Stimulated activated CD8-positive, alpha-beta memory T cell treated with anti-CD3 and anti-CD28 coated beads, Interleukin-2, amount 100 ng/mL, for 1 hour (primary cell): ENCODE data around the gene PDCD1.

Experiments used
- DNase-seq, 2 donors: peaks; one replicate each; pipeline ENCODE4 v3.0.0-alpha.2; 2020; ENCODE audit warnings: low read depth in 2 of 2

PDCD1 gene

DNA sequence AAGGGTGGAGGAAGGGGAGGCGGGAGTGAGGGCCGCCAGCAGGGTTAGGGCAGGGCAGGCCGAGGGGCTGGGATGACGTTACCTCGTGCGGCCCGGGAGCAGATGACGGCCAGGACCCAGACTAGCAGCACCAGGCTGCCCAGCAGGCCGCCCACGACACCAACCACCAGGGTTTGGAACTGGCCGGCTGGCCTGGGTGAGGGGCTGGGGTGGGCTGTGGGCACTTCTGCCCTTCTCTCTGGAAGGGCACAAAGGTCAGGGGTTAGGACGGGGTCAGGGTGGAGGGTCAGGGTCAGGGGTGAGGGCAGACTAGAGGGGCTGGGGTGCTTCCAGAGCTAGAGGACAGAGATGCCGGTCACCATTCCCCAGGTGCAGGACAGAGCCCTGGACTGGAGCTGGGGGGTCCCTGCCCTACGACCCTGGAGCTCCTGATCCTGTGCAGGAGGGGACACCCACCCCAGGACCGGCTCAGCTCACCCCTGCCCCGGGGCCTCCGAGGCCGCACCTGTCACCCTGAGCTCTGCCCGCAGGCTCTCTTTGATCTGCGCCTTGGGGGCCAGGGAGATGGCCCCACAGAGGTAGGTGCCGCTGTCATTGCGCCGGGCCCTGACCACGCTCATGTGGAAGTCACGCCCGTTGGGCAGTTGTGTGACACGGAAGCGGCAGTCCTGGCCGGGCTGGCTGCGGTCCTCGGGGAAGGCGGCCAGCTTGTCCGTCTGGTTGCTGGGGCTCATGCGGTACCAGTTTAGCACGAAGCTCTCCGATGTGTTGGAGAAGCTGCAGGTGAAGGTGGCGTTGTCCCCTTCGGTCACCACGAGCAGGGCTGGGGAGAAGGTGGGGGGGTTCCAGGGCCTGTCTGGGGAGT is 6.3 kb downstream of the PDCD1 start:
- DNase-seq, result no peak

DNA sequence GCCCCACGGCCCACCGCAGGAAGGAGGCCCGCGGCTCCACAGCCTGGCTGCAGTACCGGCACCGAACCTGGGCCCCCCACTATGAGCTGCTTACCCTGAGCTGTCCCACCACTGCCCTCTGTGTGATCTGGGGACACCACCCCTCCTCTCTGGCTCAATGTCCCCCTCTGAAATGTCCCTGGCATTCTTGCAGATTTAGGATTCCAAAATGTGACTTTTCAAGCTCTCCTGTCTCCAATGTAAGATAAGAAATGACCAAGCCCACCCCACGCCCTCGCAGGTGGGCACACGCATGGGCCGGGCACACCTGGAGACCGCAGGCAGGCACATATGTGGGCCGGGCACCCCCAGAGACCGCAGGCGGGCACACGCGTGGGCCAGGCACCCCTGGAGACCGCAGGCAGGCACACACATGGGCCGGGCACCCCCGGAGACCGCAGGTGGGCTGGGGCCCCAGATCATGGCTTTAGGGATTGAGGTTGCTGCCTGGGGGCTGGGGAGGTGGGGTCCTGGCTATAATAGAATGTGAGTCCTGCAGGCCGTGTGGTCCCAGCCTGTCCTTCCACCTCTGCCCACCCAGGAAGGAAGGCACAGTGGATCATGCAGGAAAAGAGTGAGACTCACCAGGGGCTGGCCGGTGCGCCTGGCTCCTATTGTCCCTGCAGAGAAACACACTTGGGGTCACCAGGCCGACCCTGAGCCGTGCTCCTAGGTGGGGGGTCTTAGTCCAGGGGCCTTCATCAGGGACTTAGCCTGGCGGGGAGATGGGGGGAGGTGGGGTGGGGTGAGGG is 7.2 kb downstream of the PDCD1 start:
- no peak for DNase-seq

DNA sequence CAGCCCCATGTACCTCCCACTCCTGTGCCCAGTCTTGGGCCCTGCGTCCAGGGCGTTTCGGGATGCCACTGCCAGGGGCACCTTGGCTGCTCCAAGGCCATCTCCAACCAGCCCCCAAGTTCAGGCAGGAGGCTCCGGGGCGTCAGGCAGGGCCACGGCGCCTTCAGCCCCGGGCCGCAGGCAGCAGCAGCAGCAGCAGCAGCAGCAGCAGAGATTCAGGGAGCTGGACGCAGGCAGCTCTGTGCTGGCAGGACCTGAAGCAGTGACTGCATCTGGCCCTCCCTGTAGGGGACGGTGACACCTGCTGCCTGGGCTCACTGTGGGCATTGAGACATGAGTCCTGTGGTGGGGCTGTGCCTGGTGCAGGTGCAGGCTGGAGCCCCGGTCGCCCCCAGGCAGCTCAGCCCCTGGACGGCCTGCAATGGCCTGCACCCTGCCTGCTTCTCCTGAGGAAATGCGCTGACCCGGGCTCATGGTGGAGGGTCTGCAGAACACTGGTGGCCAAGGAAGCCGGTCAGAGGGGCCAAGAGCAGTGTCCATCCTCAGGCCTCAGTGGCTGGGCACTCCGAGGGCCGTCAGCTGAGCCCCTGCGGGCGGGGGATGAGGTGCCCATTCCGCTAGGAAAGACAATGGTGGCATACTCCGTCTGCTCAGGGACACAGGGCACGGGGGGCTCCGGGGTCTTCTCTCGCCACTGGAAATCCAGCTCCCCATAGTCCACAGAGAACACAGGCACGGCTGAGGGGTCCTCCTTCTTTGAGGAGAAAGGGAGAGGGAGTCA is 8.0 kb downstream of the PDCD1 start:
- no peak for DNase-seq

DNA sequence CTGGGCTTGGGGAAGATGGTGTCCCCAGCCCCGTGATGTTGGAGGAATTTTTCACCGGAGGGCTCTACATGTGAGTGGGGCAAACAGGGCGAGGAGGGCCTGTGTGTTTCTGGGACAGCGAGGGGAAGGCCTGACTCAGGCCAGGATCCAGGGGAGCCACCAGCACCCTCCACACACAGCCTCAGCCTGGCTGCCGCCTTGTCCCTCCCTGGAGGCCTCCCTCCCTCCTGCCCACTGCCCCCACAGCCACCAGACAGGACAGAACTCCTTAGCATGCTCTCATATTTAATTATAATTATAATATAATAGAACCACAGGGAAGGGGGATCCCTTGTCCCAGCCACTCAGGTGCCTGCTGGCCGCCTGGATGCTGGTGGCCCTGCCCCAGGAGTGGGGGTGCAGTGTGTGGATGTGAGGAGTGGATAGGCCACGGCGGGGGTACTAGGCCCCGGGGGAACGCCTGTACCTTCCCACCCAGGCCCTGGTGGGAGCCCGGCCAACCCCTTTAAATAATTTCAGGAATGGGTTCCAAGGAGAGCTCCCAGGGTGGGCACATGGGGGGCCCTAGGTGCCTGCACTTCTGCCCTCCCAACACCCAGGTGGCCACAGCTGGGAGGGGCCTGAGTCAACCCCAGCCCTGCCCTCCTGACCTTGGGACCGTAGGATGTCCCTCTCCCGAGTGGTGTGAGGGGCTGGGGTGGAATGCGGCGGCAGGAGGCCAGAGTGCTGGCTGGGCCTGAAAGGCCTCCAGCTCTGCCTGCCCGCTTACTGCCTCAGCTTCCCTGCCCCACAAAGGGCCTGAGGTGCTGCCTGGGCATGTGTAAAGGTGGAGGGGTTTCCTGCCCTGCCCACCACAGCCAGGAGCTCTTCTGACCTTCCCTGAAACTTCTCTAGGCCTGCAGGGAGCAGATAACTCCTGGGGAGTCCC is 8.8 kb downstream of the PDCD1 start:
- DNase-seq, result no peak

DNA sequence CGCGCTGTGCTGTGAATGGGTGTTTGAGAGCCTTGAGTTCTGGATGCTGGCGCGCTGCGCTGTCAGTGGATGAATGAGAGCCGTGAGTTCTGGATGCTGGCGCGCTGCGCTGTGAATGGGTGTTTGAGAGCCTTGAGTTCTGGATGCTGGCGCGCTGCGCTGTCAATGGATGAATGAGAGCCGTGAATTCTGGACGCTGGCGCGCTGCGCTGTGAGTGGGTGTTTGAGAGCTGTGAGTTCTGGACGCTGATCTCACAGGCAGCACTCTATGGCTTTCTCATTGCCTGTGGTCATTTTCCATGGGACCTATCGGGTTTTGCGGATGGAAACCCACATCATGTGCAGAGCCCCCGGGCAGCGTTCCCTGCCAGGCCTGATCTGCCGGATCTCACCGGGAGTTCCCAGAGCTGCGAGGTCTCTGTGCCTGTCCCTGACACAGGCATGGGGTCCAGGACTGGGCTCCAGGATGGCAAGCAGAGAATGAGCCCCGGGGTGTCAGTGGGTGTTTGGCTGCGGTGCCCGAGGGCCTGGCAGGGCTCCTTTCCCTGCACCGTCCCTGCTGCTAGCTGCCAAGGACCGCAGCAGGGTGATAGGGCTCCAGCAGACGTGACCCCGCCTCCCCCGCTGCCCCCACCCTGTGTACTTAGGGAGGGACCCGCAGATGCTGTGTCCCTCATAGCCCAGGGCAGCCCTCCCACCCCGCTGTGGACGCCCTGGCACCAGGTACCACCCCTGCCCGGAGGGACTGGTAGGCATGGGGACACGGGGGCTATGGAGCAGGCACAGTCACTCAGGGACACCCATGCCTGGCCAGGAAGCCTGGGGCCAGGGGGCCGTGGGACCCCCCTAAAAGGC is 9.7 kb downstream of the PDCD1 start:
- no peak for DNase-seq

DNA sequence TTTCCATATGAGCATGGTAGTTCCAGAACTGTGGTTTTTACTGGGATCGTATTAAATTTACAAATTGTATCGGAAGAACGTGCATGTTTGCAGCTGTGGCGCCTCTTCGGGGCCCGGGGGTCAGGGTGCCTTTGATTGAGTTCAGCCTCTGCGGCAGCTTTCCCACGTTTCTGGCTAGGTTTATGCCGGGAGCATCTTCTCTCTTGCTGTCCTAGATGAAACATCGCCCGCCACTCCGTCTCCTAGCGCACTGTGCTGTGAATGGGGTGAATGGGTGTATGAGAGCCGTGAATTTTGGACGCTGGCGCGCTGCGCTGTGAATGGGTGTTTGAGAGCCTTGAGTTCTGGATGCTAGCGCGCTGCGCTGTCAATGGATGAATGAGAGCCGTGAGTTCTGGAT is 12.3 kb downstream of the PDCD1 start:
- DNase-seq, result no peak

DNA sequence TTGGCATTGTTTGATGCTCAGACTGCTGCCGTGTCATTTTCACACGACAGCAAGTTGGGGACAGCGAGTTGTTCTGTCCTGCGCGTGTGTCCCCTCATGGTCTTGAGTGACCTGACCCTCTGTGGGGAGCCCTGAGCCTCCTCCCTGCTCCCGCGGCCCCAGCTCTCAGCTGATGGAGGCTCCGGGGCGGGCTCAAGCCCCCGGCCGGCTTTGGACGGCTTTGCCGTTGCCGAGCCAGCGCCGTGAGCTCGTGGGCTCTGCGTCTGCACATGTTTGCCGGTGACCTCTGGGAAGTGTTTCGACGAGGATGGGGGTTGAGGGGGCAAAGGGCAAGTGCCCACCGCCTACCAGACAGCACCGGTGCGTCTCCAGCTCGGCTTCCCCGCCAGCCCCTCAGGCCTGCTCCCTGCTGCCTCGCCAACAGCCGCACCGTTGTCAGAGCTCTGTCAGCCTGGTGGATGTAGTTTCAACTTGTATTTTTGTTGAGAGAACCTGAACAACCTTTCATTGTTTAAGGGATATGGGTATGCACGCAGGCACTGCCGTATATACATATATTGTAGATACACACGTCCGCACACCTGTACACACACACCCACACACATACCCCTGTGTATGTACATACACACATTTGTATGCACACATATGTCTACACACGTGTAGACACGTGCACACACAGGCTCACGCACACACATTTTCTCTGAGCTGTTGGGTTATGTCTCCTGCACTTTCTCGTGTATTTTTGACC is 13.7 kb downstream of the PDCD1 start:
- no peak for DNase-seq

DNA sequence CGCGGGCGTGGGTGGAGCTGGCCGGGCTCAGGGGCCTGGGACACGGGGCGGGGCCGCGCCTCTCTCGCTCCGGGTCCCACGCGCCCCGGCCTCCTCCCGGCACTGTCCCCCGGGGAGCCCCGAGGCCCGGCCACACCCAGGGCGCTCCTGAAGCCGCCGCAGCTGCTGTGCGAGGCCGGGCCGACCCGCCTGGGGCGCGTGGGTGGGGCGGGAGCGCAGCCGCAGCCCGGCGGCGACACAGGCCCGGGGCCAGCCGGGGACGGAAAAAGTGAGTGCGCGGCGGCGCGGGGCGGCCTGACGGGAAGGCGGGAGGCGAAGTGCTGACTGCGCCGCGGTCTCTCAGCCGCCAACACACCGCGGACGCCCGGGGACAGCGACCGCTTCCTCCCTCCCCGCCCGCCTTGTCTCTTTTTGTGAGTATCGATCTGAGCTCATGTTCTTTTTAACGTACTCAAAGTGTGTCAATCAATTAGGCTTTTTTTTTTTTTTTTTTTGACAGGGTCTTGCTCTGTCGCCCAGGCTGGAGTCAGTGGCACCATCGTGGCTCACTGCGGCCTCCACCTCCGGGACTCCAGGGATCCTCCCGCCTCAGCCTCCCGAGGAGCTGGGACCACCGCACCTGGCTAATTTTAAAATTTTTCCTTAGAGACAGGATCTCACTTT is 14.5 kb downstream of the PDCD1 start:
- DNase-seq, result peak; percentile 74 to 75

DNA sequence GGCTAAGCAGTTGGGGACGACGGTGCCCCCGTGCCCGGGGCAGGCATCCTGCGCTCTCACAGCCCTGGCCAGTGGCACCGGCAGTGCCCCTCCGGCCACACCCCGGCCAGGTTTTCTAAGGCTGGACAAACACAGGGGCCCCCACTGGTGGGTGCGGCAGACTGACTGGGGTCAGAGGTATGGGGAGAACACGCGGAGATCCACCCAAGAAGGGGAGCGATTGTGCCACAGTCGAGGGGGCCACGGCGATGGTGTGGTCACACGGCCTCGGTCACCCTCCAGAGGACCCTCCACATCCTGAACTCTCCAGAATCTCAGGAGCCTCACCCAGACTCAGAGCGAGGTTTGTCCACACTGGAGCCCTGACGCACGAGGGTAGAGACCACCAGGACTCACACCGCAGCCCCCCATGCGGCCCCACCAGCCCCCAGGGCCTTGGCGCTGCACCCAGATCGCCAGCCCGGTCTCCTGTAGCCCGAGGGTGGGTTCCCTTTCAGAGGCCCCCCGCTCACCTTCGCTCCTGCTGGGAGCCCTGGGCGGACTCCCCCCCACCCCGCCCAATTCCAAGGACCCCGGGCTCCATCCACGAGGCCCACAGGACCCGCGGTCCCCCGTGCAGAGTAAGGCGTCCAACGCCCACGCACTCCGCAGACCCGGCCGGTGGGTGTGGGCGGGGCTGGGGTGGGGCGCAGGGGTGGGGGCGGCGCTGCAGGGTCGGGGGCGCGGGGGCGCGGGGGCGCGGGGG is 15.2 kb downstream of the PDCD1 start:
- DNase-seq, result no peak

DNA sequence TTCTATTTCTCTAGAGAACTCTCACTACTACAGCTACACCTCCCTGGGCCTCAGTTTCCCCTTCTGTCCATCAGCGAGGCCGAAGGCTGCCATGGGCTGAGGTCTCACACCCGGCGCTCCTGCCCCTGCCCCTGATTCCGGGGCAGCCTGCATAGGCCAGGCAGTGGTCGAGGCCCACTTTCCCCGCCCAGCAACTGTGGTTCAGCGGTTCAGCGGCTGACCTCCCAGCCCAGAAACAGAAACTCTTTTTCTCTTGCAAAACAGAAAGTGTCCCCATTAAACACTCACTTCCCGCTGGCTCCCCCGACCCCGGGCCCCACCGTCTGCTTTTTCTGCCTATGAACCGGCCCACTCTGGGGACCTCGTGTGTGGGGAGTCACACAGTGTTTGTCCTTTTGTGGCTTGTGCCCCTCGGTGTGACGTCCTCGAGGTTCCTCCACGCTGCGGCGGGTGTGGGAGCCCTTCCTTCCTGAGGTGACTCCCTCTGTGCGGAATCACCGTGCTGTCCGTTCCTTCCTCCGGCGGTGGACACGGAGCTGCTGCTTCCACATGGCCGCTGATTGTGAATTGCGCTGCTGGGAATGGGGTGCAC is 16.0 kb downstream of the PDCD1 start:
- DNase-seq, result peak in 1 of 2 donors; percentile 38

DNA sequence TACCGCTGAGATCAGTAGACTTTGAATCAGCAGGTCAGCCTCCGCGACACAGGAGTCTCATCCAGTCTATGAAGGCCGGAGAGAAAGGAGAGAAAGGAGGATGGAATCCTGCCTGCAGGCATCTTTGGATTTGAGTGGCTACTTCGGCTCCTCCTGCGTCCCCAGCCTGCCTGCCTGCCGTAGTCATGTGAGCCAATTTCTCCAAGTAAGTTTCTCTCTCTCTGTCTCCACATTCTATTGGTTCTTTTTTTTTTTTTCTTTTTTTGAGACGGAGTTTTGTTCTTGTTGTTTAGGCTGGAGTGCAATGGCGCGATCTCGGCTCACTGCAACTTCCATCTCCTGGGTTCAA is 16.7 kb downstream of the PDCD1 start:
- DNase-seq, result no peak

DNA sequence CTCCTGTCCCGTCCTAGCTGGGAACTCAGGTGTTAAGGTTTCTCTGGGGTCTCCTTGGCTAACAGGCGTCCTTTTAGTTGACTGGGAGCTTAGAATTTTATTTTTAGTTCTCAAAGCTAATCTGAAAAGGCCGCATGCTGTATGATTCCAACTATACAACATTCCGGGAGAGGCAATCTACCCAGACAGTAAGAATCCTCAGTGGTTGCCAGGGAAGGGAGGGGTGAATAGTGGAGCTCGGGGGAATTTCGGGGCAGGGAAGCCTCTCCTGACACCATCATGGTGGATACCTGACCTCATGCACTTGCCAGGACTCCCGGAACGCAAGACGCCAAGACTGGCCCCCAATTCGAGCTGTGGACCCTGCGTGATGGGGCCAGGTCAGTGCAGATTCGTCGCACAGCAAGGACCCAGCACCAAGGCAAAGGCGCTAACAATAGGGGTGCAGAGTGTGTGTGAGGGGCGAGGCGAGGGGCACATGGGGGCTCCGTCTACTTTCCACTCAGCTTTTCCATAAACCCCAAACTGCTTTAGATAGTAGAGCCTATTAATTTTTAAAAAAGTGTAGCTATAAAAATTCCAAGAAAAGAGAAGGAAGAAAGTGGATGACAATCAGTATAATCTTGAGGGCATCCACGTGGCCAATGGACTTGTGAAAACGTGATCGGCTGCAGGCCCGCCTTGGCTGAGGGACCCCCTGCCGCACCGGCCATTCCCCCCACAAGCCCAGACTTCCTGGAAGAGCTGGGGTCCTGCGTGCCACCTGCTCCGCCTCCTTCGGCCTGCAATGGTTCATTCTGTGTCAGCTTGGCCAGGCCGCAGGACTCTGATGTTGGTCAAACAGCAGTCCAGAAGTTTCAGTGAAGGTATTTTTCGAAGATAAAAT is 17.3 kb downstream of the PDCD1 start:
- no peak for DNase-seq

DNA sequence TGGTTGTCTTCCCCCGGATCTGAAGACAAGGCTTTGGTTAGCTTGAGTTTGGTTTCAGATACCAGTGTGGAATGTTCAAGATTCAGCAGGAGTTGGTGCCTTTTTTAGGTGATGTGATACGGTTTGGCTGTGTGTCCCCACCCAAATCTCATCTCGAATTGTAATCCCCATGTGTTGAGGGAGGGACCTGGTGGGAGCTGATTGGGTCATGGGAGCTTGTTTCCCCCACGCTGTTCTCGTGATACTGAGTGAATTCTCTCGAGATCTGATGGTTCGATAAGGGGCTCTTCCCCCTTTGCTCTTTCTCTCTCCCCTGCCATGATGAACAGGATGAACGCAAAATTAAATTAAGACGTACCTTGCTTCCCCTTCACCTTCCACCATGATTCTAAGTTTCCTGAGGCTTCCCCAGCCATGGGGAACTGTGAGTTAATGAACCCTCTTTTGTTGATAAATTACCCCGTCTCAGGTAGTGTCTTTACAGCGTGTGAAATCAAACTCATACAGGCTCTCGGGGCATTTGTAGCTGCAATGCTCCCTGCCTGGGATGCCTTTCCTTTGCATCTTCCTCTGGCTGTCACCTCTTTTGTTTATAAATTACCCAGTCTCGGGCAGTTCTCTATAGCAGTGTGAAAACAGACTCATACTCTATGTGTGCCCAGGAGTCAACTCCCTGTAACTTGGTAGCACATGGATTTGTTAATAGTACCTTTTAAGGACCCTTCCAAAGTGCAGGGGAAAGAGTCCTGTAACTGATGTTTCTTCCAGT is 21.3 kb downstream of the PDCD1 start:
- no peak for DNase-seq

DNA sequence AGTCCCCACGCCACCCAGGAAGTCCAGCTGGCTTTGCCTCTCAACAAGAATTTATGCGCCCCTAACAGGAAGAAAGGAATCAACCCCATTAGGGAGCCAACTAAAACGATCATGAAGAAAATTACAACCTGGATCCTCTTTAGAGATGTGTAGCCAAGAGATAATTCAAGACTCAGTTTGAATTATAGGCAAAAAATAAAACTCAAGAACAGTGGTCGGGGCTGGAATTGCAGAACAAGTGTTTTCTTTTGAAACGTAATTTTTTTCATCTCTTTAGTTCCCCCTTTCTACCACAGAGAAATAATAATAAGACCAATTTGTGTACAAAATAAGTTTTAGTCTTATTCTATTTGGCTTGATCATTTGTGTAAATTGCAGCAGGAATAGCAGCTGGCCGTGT is 22.4 kb downstream of the PDCD1 start:
- DNase-seq, result no peak

DNA sequence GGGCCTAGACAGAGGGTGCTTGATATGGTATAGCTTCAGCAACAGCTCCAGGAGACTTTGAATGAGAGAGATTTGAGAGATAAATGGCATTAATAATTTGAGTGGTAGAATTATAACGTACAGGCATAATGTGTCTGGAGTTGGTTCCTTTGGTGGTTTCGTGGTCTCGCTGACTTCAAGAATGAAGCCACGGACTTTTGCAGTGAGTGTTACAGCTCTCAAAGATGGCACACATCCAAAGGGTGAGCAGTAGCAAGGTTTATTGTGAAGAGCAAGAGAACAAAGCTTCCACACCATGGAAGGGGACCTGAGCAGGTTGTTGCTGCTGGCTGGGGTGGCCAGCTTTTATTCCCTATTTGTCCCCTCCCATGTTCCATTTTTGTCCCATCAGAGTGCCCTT is 23.1 kb downstream of the PDCD1 start:
- no peak for DNase-seq

DNA sequence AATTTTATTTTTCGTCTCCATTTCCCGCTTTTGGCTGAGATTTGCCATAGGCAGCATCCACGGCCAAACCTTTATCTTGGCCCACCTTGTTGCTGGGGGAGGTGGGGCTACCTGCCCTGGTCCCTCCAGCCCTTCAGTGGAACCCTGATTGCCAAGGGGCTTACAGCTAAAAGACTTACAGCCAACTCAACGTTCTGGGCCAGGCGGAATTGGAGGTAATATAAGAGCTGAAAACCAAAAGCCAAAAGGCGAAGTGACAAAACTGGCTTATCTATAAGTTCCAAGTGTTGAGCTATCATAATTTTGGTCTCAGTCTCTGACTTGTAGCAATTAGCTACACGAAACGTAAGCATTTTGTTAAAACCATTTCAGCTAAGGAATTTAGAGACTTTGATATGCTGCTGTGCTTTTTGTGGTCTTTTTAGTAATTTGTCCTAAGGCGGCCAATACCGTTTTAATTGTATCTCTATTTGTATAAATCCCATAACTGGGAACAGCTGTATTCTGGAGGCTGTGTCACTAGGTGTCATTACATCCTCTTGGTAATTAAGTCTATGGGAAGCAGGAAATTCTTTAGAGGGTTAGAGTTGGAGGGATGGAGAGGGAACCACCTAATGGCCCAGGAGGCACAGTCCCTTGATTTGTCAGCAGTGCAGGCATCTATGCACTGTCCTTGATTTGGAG is 24.0 kb downstream of the PDCD1 start:
- DNase-seq, result no peak
